B cell (primary cell): ENCODE results near the gene RALGAPA2.

Experiments used
- EZH2 ChIP-seq: IDR thresholded peaks from 2 replicates; pipeline ENCODE4 v1.6.1; 2012; ENCODE audit warnings: borderline replicate concordance, low read depth, mild to moderate bottlenecking, moderate library complexity, low read length; ENCODE audit not compliant: insufficient read depth, poor library complexity, severe bottlenecking
- TF ChIP-seq, protein P1 (sequence below): fragments of 200-600 bp; IDR thresholded peaks from one replicate; pipeline ENCODE4 v1.8.0; 2022; ENCODE audit warnings: antibody characterized with exemption, mild to moderate bottlenecking

DNA sequence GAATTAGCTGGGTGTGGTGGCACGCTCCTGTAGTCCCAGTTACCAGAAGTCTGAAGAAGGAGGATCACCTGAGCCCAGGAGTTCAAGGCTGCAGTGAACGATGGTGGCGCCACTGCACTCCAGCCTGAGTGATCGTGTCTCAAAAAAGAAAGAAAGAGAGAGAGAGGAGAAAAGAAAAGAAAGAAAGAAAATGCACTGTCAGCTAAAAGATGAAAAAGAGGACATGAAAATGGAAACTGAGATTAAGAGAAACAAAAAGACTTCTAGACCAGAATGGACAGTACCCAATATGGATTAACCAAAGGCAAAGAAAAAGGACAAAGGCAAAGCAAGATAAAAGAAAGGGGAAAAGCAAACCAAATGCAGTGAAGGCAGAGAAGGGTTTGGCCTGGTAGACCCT is 9.0 kb upstream of the RALGAPA2 start:
- TF ChIP-seq, protein P1, sequence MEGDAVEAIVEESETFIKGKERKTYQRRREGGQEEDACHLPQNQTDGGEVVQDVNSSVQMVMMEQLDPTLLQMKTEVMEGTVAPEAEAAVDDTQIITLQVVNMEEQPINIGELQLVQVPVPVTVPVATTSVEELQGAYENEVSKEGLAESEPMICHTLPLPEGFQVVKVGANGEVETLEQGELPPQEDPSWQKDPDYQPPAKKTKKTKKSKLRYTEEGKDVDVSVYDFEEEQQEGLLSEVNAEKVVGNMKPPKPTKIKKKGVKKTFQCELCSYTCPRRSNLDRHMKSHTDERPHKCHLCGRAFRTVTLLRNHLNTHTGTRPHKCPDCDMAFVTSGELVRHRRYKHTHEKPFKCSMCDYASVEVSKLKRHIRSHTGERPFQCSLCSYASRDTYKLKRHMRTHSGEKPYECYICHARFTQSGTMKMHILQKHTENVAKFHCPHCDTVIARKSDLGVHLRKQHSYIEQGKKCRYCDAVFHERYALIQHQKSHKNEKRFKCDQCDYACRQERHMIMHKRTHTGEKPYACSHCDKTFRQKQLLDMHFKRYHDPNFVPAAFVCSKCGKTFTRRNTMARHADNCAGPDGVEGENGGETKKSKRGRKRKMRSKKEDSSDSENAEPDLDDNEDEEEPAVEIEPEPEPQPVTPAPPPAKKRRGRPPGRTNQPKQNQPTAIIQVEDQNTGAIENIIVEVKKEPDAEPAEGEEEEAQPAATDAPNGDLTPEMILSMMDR: no peak
- TF ChIP-seq EZH2: no peak
